SU-DHL-6 (cell line): ENCODE measurements around the gene RAP1GAP.

ENCODE experiments used
- EZH2phosphoT487 ChIP-seq: fragments of 200-600 bp; sonication (generic), shearing (Covaris generic); conservative IDR thresholded peaks from 2 replicates; pipeline ENCODE4 v1.6.1; 2018; ENCODE audit warnings: mild to moderate bottlenecking, antibody characterized with exemption, low read length, moderate library complexity, mixed read lengths
- TF ChIP-seq, protein P1 (sequence below): fragments of 200-600 bp; sonication (generic); IDR thresholded peaks from one replicate; pipeline ENCODE4 v1.5.1; 2017; ENCODE audit warnings: antibody characterized with exemption, mild to moderate bottlenecking, low read length, moderate library complexity; ENCODE audit not compliant: insufficient read depth, poor library complexity, severe bottlenecking

- TF ChIP-seq, protein P1, sequence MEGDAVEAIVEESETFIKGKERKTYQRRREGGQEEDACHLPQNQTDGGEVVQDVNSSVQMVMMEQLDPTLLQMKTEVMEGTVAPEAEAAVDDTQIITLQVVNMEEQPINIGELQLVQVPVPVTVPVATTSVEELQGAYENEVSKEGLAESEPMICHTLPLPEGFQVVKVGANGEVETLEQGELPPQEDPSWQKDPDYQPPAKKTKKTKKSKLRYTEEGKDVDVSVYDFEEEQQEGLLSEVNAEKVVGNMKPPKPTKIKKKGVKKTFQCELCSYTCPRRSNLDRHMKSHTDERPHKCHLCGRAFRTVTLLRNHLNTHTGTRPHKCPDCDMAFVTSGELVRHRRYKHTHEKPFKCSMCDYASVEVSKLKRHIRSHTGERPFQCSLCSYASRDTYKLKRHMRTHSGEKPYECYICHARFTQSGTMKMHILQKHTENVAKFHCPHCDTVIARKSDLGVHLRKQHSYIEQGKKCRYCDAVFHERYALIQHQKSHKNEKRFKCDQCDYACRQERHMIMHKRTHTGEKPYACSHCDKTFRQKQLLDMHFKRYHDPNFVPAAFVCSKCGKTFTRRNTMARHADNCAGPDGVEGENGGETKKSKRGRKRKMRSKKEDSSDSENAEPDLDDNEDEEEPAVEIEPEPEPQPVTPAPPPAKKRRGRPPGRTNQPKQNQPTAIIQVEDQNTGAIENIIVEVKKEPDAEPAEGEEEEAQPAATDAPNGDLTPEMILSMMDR: no peak
- TF ChIP-seq EZH2phosphoT487: no peak
These were observed 48.7 kb downstream of the RAP1GAP start for GRCh38 chr1:21620496-21620895.
